HG03342 (cell line): ENCODE measurements around the gene CPN1.
"Not testable (repeated sequence)": the region's sequence is repeated elsewhere in the genome, so short reads cannot be mapped to it uniquely, and the experiment has no call there.

Experiments
- ATAC-seq: cut with Tn5 transposase; IDR thresholded peaks from one replicate; pipeline ENCODE4 v1.9.1; 2021; ENCODE audit warnings: mild to moderate bottlenecking, moderate library complexity; ENCODE audit not compliant: unreplicated experiment

Gene CPN1

GRCh38 chr10:100025576-100025975 lies 56.1 kb downstream of the CPN1 start:
- ATAC-seq = no peak

- no peak for ATAC-seq
Measured at GRCh38 chr10:100024748-100025147, 56.9 kb downstream of the CPN1 start.

- ATAC-seq = no peak
Measured at GRCh38 chr10:100022403-100022802, 59.3 kb downstream of the CPN1 start.

- ATAC-seq = no peak
Measured at GRCh38 chr10:100021322-100021721, 60.3 kb downstream of the CPN1 start.

- ATAC-seq = no peak
Measured at GRCh38 chr10:100020886-100021253, 60.8 kb downstream of the CPN1 start.

- ATAC-seq = peak; percentile 78
Measured at GRCh38 chr10:100020142-100020885, 61.4 kb downstream of the CPN1 start.

- ATAC-seq = peak; percentile 9
Measured at GRCh38 chr10:100019787-100020141, 61.9 kb downstream of the CPN1 start.

GRCh38 chr10:100014071-100014762 lies 67.5 kb downstream of the CPN1 start:
- ATAC-seq = peak; percentile 69

GRCh38 chr10:100013621-100014020 lies 68.0 kb downstream of the CPN1 start:
- ATAC-seq = no peak

GRCh38 chr10:100011906-100012305 lies 69.8 kb downstream of the CPN1 start:
- ATAC-seq = not testable (repeated sequence)

- peak; percentile 68 for ATAC-seq
Measured at GRCh38 chr10:100009793-100010676, 71.6 kb downstream of the CPN1 start, which contains the start of gene DNMBP. TSS of gene DNMBP (minus strand) at chr10:100009947. CDS start at chr10:99972124, 37,823 bp downstream.

- peak; percentile 47 for ATAC-seq
Measured at GRCh38 chr10:100009283-100009792, 72.3 kb downstream of the CPN1 start.

GRCh38 chr10:100008708-100009282 lies 72.9 kb downstream of the CPN1 start:
- no peak for ATAC-seq

GRCh38 chr10:100008142-100008522 lies 73.5 kb downstream of the CPN1 start:
- ATAC-seq = no peak

- no peak for ATAC-seq
Measured at GRCh38 chr10:100007231-100008141, 74.2 kb downstream of the CPN1 start.

GRCh38 chr10:100006243-100006886 lies 75.3 kb downstream of the CPN1 start:
- ATAC-seq = no peak

- no peak for ATAC-seq
Measured at GRCh38 chr10:100004805-100005510, 76.7 kb downstream of the CPN1 start.

GRCh38 chr10:100000109-100000644 lies 81.5 kb downstream of the CPN1 start:
- no peak for ATAC-seq
